ENCODE results near the gene GNG13. TPM values are rescaled to one million over a fixed set of nuclear protein-coding genes. Genes with fewer than 3 reads are reported as not detected.
"Not testable (repeated sequence)": the region's sequence is repeated elsewhere in the genome, so short reads cannot be mapped to it uniquely, and the experiment has no call there.

GNG13 gene
- total and polyA plus RNA-seq, 11 donors, result not detected

GRCh38 chr16:840561-841454, 40.3 kb upstream of the GNG13 start:
- H3K4me1 ChIP-seq, result no peaks in the 10 kb centered on the region
- intact Hi-C loops (cut with DNase I), result no loop called here
- TF ChIP-seq CTCF (IDR thresholded peaks at IDR 0.05), result no peak
- TF ChIP-seq POLR2A (IDR thresholded peaks at IDR 0.05), result no peak
- no peak overlapping the region for H3K27ac ChIP-seq
- peaks cover 0 to 38% (median 4%) of the 10 kb centered on the region in 9 donors for H3K27me3 ChIP-seq
- DNase-seq, result peak in 1 of 5 donors; percentile 33
- H3K9me3 ChIP-seq, result peaks cover 0 to 26% (median 11%) of the 10 kb centered on the region in 12 donors
- no peaks in the 10 kb centered on the region for H3K36me3 ChIP-seq
- 77 to 85% (median 81%) methylated on average over 23 to 34 of the region's 34 CpGs for WGBS, 4 donors
- no peak overlapping the region for H3K4me3 ChIP-seq
- ATAC-seq, result no peak

GRCh38 chr16:839643-840408, 39.3 kb upstream of the GNG13 start:
- peak in 1 of 5 donors; percentile 46 for DNase-seq
- 65 to 82% (median 73%) methylated on average over 6 to 24 of the region's 24 CpGs for WGBS, 4 donors
- H3K27me3 ChIP-seq, result peaks cover 0 to 38% (median 4%) of the 10 kb centered on the region in 9 donors

GRCh38 chr16:838741-839140, 38.2 kb upstream of the GNG13 start:
- Histone ChIP-seq H3K36me3 (no peaks in the 10 kb centered on the region), H3K4me1 (no peaks in the 10 kb centered on the region), H3K4me3 (no peak overlapping the region), H3K27me3 (peaks cover 0 to 38% (median 4%) of the 10 kb centered on the region in 9 donors), H3K27ac (no peak overlapping the region), H3K9me3 (peaks cover 0 to 41% (median 16%) of the 10 kb centered on the region in 12 donors)
- intact Hi-C loops (cut with DNase I), result no loop called here
- peak in 1 of 5 donors; percentile 34 for DNase-seq
- WGBS, 4 donors, result 80 to 88% (median 84%) methylated on average over 14 of the region's 14 CpGs
- TF ChIP-seq CTCF (IDR thresholded peaks at IDR 0.05), result no peak
- no peak for TF ChIP-seq POLR2A (IDR thresholded peaks at IDR 0.05)
- no peak for ATAC-seq

More at GRCh38 chr16:839643-840408, 39.3 kb upstream of the GNG13 start:
- Histone ChIP-seq H3K36me3 (no peaks in the 10 kb centered on the region), H3K4me1 (no peaks in the 10 kb centered on the region), H3K9me3 (peaks cover 0 to 32% (median 16%) of the 10 kb centered on the region in 12 donors), H3K27ac (no peak overlapping the region), H3K4me3 (no peak overlapping the region)
- TF ChIP-seq CTCF (IDR thresholded peaks at IDR 0.05), result no peak
- no peak for TF ChIP-seq POLR2A (IDR thresholded peaks at IDR 0.05)
- ATAC-seq, result peak in 1 of 4 donors; percentile 8
- intact Hi-C loops (cut with DNase I), result no loop called here

- ATAC-seq; DNase-seq; H3K36me3 ChIP-seq; intact Hi-C loops (cut with DNase I); H3K27ac ChIP-seq; H3K4me3 ChIP-seq; H3K4me1 ChIP-seq: not testable (repeated sequence)
- Histone ChIP-seq H3K9me3 (peaks cover 0 to 42% (median 16%) of the 10 kb centered on the region in 12 donors), H3K27me3 (peaks cover 0 to 27% (median 4%) of the 10 kb centered on the region in 9 donors)
- WGBS, 4 donors, result 86 to 91% (median 88%) methylated on average over 3 of the region's 3 CpGs
Measured at GRCh38 chr16:836822-837221, 36.3 kb upstream of the GNG13 start.

Data from heart left ventricle (tissue), 16 donors.